HepG2 (cell line): Measurements from ENCODE around the gene ANKRD40.

Source experiments
- BRCA1 ChIP-seq: sonication (generic); formaldehyde crosslinking; IDR thresholded peaks from 2 replicates; pipeline ENCODE4 v1.4.0; 2020; ENCODE audit warnings: missing genetic modification reagents
- DNMT3B ChIP-seq: conservative IDR thresholded peaks from 2 replicates; pipeline ENCODE4 v1.6.1; 2016; ENCODE audit warnings: missing biosample characterization, control low read depth
- JUN ChIP-seq: sonication (generic); formaldehyde crosslinking; IDR thresholded peaks from 2 replicates; pipeline ENCODE4 v1.4.0; 2020; ENCODE audit warnings: mild to moderate bottlenecking, missing genetic modification reagents
- KMT2B ChIP-seq: IDR thresholded peaks from 2 replicates; pipeline ENCODE4 v1.6.1; 2016; ENCODE audit warnings: missing genetic modification reagents, missing compliant biosample characterization
- RELA ChIP-seq: sonication (generic); formaldehyde crosslinking; IDR thresholded peaks from 2 replicates; pipeline ENCODE4 v1.4.0; 2020; ENCODE audit warnings: missing genetic modification reagents
- STAT5B ChIP-seq: sonication (generic); formaldehyde crosslinking; IDR thresholded peaks from 2 replicates; pipeline ENCODE4 v1.4.0; 2020; ENCODE audit warnings: missing genetic modification reagents
- ZNF589 ChIP-seq: sonication (generic); formaldehyde crosslinking; conservative IDR thresholded peaks from 2 replicates; pipeline ENCODE4 v1.8.0; 2022; ENCODE audit warnings: mild to moderate bottlenecking, moderate library complexity, missing genetic modification reagents
- TF ChIP-seq, protein P1 (sequence below): sonication (generic); formaldehyde crosslinking; IDR thresholded peaks from 2 replicates; pipeline ENCODE4 v1.5.0; 2020; ENCODE audit warnings: mild to moderate bottlenecking, missing genetic modification reagents, moderate library complexity
- TF ChIP-seq, protein P2 (sequence below): sonication (generic); formaldehyde crosslinking; IDR thresholded peaks from 2 replicates; pipeline ENCODE4 v1.4.0; 2020; ENCODE audit warnings: missing genetic modification reagents
- TF ChIP-seq, protein P3 (sequence below), 2 experiments: IDR thresholded peaks; 2 replicates each; pipeline ENCODE4 v1.6.1; 2011 to 2012; ENCODE audit warnings: low read length in 2 of 2, borderline replicate concordance in 1 of 2, low read depth in 1 of 2, mild to moderate bottlenecking in 1 of 2, moderate library complexity in 1 of 2
- TF ChIP-seq, protein P4 (sequence below): sonication (generic); formaldehyde crosslinking; IDR thresholded peaks from 2 replicates; pipeline ENCODE4 v1.4.0; 2020; ENCODE audit warnings: mild to moderate bottlenecking, missing genetic modification reagents
- TF ChIP-seq, protein P5 (sequence below): sonication (generic); formaldehyde crosslinking; IDR thresholded peaks from 2 replicates; pipeline ENCODE4 v1.9.0; 2022; ENCODE audit warnings: missing genetic modification reagents, mild to moderate bottlenecking, borderline replicate concordance

DNA sequence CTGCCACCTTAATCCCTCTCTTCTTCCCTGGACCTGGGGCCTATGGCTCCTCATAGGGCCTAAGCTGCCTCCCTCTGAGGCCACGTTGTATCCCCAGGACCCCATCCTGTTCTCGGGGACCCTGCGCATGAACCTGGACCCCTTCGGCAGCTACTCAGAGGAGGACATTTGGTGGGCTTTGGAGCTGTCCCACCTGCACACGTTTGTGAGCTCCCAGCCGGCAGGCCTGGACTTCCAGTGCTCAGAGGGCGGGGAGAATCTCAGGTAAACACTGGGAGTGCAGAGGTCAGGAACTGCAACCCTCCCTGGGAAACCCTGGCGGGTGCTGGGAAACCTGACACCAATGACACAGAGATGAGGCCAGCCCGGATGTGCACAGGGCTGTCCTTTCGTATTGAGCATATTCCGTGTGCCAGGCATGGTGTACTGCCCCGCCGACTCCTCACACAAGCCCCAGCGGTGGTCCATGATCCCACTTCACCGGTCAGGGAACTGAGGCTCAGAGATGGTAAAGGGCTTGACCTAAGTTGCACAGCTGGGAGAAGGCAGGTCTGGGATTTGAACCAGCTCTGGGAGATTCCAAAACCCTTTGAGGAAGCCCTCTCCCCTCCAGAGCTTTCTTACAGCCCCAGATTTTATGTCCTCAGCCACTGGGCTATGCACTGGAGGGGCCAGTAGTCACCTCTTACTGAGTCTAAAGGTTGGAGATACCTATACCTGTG lies 22.9 kb downstream of the ANKRD40 start:
- TF ChIP-seq, protein P1, sequence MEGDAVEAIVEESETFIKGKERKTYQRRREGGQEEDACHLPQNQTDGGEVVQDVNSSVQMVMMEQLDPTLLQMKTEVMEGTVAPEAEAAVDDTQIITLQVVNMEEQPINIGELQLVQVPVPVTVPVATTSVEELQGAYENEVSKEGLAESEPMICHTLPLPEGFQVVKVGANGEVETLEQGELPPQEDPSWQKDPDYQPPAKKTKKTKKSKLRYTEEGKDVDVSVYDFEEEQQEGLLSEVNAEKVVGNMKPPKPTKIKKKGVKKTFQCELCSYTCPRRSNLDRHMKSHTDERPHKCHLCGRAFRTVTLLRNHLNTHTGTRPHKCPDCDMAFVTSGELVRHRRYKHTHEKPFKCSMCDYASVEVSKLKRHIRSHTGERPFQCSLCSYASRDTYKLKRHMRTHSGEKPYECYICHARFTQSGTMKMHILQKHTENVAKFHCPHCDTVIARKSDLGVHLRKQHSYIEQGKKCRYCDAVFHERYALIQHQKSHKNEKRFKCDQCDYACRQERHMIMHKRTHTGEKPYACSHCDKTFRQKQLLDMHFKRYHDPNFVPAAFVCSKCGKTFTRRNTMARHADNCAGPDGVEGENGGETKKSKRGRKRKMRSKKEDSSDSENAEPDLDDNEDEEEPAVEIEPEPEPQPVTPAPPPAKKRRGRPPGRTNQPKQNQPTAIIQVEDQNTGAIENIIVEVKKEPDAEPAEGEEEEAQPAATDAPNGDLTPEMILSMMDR (CRISPR knock-in tag), result no peak; the same call in 1 of the 2 replicates
- 0 out of 2 replicates have a peak, but pooled peaks have one; percentile 56 for TF ChIP-seq DNMT3B (CRISPR knock-in tag)
- peak; percentile 94 for TF ChIP-seq JUN (CRISPR knock-in tag)
- peak; percentile 92 for TF ChIP-seq BRCA1 (CRISPR knock-in tag)
- peak; percentile 96 for TF ChIP-seq ZNF589
- no peak for TF ChIP-seq RELA (CRISPR knock-in tag)
- TF ChIP-seq, protein P2, sequence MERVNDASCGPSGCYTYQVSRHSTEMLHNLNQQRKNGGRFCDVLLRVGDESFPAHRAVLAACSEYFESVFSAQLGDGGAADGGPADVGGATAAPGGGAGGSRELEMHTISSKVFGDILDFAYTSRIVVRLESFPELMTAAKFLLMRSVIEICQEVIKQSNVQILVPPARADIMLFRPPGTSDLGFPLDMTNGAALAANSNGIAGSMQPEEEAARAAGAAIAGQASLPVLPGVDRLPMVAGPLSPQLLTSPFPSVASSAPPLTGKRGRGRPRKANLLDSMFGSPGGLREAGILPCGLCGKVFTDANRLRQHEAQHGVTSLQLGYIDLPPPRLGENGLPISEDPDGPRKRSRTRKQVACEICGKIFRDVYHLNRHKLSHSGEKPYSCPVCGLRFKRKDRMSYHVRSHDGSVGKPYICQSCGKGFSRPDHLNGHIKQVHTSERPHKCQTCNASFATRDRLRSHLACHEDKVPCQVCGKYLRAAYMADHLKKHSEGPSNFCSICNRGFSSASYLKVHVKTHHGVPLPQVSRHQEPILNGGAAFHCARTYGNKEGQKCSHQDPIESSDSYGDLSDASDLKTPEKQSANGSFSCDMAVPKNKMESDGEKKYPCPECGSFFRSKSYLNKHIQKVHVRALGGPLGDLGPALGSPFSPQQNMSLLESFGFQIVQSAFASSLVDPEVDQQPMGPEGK (CRISPR knock-in tag), result peak; percentile 95
- peak; percentile 78 for TF ChIP-seq KMT2B (CRISPR knock-in tag)
- TF ChIP-seq, protein P3, sequence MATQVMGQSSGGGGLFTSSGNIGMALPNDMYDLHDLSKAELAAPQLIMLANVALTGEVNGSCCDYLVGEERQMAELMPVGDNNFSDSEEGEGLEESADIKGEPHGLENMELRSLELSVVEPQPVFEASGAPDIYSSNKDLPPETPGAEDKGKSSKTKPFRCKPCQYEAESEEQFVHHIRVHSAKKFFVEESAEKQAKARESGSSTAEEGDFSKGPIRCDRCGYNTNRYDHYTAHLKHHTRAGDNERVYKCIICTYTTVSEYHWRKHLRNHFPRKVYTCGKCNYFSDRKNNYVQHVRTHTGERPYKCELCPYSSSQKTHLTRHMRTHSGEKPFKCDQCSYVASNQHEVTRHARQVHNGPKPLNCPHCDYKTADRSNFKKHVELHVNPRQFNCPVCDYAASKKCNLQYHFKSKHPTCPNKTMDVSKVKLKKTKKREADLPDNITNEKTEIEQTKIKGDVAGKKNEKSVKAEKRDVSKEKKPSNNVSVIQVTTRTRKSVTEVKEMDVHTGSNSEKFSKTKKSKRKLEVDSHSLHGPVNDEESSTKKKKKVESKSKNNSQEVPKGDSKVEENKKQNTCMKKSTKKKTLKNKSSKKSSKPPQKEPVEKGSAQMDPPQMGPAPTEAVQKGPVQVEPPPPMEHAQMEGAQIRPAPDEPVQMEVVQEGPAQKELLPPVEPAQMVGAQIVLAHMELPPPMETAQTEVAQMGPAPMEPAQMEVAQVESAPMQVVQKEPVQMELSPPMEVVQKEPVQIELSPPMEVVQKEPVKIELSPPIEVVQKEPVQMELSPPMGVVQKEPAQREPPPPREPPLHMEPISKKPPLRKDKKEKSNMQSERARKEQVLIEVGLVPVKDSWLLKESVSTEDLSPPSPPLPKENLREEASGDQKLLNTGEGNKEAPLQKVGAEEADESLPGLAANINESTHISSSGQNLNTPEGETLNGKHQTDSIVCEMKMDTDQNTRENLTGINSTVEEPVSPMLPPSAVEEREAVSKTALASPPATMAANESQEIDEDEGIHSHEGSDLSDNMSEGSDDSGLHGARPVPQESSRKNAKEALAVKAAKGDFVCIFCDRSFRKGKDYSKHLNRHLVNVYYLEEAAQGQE (IDR thresholded peaks at IDR 0.05; ENCODE audit: borderline replicate concordance in 1 of 2, low read depth in 1 of 2, low read length in 2 of 2), result peak in 1 of 2 experiments; percentile 74; a peak in 1 of 4 replicates
- no peak for TF ChIP-seq STAT5B (CRISPR knock-in tag)
- TF ChIP-seq, protein P4, sequence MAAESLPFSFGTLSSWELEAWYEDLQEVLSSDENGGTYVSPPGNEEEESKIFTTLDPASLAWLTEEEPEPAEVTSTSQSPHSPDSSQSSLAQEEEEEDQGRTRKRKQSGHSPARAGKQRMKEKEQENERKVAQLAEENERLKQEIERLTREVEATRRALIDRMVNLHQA (CRISPR knock-in tag), result no peak
- TF ChIP-seq, protein P5, sequence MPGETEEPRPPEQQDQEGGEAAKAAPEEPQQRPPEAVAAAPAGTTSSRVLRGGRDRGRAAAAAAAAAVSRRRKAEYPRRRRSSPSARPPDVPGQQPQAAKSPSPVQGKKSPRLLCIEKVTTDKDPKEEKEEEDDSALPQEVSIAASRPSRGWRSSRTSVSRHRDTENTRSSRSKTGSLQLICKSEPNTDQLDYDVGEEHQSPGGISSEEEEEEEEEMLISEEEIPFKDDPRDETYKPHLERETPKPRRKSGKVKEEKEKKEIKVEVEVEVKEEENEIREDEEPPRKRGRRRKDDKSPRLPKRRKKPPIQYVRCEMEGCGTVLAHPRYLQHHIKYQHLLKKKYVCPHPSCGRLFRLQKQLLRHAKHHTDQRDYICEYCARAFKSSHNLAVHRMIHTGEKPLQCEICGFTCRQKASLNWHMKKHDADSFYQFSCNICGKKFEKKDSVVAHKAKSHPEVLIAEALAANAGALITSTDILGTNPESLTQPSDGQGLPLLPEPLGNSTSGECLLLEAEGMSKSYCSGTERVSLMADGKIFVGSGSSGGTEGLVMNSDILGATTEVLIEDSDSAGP (CRISPR knock-in tag), result peak; percentile 96
